Measurements from ENCODE around the gene ANKRD44.

Gene ANKRD44

DNA sequence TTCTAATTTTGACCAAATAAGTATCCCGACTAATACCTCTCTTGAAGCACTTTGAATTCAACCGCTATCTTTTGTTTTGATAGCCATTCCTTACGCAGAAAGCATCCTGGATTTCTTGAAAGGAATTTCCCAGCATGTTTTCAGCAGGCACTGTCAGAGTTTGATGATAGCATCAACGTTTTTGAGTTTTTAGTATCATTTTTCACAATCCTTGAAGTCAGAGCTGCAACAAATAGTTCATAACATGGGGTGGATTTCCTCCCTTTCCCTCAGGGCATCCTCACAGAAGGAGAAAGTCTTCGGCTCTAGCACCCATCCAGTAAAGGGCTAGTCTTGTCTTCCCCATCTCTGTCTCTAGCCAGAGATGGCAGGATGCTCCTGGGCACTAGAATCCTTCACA, 46.2 kb downstream of the ANKRD44 start:
- no peak for DNase-seq (ENCODE audit: low read depth in 1 of 2, low spot score in 1 of 2)

DNA sequence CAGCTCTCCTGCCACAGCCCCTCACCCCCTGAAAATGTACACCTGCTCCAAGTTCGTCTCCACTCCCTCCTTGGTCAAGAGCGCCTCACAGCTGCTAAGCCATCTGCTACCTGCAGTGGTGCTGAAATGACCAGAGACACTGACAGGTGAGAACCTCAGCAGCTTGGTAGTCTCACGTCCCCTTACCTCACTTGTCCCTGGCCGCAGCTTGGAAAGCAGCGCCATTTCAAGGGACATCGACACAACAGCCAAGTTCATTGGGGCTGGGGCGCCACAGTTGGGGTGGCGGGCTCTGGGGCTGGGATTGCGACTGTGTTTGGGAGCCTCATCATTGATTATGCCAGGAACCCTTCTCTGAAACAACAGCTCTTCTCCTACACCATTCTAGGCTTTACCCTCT, 47.5 kb downstream of the ANKRD44 start:
- no peak for DNase-seq (ENCODE audit: low read depth in 1 of 2, low spot score in 1 of 2)

DNA sequence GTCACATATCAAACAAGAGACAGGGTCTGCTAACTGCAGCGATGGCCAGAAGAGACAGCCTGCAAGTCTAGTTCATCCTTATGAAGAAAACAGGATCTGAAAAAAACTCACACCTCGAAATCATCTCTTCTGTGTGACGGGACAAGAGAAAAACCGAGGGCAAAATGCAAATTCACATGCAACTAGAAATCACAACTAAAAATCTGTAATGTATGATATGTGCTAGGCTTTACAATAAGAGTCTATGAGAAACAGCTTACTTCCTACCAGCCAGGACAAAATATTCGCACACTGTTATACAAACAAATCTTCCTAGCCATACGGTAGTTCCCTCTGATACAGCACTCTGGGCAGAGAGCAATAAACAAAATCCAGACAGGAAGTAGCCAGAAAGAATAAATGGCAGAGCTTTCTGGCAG, 48.8 kb downstream of the ANKRD44 start:
- no peak for DNase-seq (ENCODE audit: low read depth in 1 of 2, low spot score in 1 of 2)

DNA sequence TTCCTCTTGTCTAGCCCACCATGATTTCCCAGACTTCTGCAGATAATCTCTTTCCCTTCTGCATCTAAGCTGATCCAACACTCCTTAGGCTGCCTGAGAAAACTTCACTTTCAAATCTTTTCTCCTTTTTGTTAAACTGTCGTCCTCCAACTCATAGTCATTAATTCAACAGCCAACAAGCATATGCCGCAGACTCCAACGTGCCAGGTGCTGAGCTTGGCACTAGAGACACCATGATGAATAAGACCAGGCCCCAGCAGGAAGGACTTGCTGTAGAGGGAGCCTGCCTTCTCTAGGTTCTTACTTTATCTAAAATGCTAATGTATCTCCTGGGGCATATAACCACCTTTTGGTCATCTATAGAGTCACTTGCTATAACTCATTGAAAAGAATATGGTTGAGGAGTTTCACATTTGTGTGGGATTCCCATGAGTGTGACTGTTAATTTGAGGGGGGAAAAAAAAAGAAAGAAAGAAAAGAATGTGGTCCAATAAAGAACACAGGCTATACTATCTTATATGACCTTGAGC, 51.0 kb downstream of the ANKRD44 start:
- no peak for DNase-seq (ENCODE audit: low read depth in 1 of 2, low spot score in 1 of 2)

DNA sequence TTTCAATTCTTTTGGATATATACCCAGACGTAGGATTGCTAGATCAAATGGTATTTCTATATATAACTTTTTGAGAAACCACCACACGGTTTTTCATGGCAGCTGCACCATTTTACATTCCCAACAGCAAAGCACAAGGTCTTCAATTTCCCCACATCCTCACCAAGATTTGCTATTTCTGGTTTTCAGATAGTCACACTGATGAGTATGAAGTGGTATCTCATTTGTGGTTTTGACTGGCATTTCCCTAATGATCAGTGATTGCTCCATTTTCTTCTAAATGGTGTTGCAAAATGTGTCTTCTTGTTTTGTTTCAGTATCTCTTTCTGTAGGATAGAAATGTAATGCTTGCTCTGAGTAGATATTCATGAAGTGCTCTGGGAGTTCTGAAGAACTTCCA, 52.0 kb downstream of the ANKRD44 start:
- DNase-seq (ENCODE audit: low read depth in 1 of 2, low spot score in 1 of 2): no peak

DNA sequence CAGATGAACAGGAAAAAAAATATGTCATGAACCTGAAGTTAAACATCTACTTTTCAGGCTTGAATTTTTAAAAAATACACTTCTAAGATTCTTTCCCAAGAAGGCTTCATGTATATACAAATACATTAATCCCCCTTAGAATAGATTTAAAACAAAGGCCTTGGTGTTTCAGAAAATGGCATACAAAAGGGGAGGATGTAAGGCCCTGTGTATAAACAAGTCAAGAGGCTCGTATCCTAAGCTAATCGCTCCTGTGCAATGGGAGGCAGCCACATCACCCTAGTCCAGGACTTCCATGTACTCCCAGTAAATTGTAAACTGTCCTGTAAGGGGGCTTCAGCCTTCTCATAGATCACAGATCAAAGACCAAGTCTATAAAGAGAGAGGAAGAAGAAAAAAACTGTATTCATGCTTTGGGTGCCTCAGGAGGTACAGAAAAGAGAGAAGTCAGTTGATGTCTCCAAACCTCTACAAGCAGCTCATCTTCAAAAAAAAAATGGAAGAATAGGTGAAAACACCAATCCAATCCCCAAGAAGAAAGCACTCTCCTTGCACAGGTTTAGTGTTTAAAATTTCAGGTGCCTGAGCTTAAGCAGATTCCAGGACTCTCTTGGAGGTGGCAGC, 53.9 kb downstream of the ANKRD44 start:
- no peak for DNase-seq (ENCODE audit: low read depth in 1 of 2, low spot score in 1 of 2)

DNA sequence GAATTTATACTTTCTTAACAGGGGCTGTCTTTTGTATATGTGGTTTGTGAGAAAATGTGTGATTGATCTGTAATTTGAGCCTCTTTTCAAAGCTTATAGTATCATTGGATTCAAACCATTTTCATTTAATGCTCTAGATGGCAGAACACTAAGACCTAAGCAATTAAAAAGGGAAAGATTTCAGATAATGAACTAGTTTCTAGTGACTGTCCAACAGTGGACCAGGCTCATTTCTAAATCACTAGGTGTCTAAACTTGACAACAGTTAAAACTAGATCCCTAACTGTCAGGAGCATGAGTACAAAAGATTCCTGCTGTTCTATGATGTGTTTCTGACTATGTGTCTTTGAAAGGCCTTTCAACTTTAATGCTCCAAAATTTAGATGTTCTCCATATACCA, 54.6 kb downstream of the ANKRD44 start:
- no peak for DNase-seq (ENCODE audit: low read depth in 1 of 2, low spot score in 1 of 2)

DNA sequence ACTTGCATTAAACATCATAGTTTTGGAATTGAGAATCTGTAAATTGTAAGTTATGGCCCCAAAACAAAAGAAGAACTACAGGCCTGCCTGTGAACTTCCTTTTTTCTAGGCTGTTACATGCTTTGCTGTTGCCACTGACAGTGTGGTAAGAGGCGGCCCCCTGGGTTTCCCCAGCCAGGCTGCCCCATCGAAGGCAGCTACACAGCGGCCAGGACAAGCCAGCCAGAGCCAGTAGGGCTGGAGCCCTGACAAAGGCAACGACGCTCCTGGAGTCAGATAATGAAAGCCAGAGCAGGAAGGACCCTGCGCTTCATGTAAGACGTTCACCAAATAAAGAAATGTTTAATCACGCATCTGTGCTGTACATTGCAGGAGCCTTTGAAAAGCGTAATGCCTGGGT, 55.0 kb downstream of the ANKRD44 start:
- peak; percentile 20 to 47 for DNase-seq (ENCODE audit: low read depth in 1 of 2, low spot score in 1 of 2)

DNA sequence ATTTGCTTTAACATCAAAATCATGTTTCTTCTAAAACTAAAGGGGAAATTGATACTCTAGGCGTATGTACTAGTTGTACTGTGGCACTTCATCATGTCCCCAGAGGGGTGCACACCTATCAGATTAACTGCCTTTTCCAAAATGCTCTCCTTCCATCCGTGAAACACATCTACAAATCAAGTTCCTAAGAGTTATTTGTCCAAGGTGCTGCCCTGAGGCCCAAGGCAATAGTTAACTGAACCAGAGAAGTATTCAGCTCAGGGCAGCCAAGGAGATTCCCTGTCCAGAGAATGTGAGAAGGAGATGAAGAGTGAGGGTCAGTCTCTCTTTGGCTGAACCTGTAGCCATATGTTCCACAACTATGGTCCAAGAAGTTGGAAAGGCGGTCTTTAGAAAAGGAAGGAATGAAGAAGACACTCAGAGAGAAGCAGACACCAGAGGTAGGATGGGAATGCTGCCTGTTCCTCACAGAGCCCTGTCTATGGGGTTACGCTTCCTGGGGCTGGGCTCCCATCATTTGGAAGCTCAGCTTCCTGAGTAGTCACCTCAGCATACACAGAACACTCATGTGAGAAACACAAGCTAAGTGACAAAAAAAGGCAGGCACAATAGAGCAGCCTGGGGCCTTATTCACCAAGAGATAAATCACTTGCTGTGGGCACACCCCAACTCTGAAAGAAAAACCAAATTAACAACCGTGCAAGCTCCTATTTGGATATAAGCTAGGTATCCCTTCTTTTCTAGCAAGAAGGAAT, 55.6 kb downstream of the ANKRD44 start:
- no peak for DNase-seq (ENCODE audit: low read depth in 1 of 2, low spot score in 1 of 2)

DNA sequence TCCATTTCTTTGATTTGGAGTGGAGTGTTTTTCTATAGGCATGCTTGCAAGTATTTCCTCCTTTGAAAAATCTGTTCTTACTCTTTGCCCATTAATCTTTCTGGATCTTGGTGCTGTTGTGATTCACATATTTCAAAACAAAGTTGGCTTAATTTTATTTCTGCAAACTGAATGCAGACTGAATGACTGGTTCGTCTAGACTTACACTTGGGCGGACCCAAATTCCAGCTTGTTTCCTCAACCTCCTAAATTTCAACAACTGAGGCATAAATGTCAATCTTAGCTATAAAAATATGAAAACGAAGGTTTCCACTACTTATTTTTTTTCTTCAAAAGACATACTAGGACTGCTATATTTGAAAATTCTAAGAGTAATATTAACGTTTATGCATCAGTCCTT, 59.0 kb downstream of the ANKRD44 start:
- DNase-seq (ENCODE audit: low read depth in 1 of 2, low spot score in 1 of 2): no peak

DNA sequence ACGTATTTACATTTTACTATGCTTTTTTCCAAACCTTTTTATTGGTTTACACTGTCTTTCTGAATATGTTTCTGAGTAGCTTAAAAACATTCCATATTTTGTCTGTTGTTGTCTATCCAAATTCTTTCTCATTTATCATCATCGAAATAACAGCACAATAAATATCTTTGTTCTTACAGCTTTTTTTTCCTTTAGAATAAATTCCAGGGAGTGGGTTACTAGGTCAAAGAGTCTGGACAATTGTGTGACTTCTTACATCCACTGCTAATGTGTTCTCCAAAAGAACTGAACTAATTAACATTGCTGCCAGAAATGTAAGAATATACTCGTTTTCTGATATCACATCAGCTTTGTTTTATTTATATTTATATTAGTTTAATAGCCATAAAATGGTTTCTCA, 59.4 kb downstream of the ANKRD44 start:
- DNase-seq (ENCODE audit: low read depth in 1 of 2, low spot score in 1 of 2): no peak

DNA sequence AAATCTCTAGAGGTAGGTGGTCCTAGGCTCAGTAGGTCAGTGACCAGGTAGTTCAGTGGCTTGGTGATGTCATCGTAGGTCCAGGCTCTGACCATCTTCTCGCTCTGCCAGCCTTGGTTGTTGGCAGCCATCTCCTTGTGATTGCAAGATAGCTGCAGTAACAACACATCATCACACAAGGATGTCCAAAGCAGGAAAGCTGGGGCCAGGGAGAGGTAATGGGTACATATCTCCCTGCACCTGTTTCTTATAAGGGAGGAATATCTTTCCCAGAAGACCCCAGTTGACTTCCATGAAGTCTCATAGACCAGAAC, 60.5 kb downstream of the ANKRD44 start:
- no peak for DNase-seq (ENCODE audit: low read depth in 1 of 2, low spot score in 1 of 2)

DNA sequence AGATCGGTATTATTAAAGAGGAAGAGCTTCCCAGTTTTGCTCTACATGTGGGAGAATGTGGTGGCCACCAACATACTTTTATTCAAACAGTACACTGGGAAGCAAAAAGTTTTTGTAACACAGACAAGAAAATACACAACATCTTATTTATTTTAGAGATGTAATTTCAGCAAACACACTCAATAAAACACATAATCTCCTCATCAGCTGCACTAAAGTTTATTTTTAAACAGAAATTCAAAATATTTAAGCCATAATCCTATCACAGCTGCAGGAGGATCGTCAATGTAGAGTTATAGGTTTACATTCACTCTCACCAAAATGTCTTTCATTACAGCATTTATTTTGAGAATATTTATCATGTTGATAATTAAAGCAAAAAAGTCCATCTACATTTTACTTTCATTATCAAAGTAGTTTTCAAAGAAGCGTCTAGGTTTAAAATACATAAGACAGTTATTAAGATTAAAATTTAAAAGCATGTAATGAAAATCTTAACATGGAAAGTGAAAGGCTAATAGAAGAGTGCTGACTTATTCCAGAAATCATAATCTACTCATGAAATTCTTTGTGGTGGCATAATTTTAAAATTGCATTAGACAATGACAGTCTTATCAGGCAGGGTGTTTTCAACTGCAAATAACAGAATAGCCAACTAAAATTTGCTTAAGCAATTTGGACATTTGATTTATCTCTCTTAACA, 61.0 kb downstream of the ANKRD44 start:
- no peak for DNase-seq (ENCODE audit: low read depth in 1 of 2, low spot score in 1 of 2)

DNA sequence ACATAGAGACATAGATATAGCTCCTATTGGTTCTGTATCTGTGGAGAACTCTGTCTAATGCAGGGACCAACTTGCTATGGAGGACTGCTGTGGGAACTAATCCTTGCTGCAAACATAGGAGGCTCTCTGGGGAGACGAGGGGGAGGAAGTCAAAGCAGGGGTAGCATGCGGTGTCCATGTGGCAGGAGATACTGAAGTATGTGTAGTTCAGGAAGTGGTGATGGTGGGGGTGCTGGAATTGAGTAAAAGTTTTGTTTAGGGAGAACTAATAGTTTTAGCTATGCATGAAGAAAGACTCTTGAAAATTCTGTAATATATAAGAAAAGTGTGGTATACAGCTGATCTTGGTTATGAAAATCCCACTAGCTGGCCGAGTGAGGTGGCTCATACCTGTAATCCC, 62.0 kb downstream of the ANKRD44 start:
- no peak for DNase-seq (ENCODE audit: low read depth in 1 of 2, low spot score in 1 of 2)

DNA sequence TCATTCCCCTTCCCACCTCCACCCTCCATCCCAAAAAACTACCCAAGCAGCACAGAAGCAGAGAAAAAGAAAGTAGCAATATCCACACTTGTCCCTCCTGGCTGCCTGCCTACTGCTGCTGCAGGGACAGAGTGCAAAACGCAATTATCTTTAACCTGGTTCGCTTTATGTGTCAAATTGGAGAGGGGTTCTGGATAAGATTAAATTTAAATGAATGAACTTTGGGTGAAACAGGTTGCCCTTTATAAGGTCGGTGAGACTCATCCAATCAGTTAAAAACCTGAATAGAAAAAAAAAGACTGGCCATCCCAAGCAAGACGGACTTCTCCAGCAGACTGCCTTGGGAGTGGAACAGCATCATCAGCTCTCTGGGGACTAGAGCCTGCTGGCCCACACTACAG, 62.6 kb downstream of the ANKRD44 start:
- no peak for DNase-seq (ENCODE audit: low read depth in 1 of 2, low spot score in 1 of 2)

DNA sequence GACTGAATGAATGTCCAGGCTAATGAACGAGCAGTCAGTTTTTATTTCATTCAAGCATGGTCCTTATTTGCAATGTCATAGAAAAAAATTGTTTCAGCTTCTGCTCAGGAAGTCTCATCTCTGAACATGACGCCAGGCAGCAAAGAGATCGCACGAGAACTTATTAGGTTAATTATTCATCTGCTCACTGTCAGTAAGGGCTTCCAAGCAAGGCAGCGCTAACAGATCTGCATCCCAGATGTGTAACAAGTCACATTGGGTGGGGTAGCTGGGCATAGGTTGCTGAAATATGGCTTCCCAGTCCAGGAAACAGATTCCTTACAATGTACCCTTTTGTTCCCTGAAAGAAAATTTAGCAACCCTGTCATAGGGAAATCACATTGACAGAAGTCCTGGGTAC, 63.5 kb downstream of the ANKRD44 start:
- DNase-seq (ENCODE audit: low read depth in 1 of 2, low spot score in 1 of 2): no peak

DNA sequence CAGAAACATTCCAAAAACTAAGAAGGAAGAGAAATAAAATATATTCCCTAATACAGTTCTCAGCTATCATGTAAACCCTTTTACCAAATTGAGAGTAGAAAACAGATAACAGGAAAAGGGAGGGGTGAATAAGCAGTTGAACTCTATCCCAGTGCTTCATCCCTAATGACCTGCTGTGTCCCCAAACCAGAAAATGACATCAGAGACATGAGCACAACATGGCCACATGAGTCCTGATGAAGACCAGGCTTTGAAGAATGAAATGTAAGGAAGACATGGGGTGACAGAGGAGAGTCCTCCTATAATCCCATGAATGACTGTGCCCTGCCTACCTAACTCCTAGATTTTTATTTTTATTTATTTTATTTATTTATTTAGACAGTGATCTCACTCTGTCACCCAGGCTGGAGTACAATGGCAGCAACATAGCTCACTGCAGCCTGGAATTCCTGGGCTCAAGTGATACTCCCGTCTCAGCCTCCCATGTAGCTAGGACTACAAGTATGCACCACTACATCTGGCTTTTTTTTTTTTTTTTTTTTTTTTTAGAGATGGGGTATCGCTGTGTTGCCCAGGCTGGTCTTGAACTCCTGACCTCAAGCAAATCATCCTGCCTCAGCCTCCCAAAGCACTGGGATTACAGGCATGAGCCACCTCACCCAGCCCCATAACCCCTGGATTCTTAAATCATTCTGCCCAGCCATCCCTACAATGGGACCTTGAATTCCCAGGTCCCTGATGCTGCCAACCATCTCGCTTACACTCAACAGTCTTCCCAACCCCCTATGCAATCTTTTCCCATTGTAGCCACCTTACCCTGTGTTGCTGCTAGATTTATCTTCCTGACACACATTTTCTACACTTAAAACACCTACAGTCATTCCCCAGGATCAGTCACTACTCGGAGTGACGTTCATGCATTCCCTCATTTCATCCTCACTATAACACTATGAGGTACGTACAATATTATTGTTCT, 64.5 kb downstream of the ANKRD44 start:
- no peak for DNase-seq (ENCODE audit: low read depth in 1 of 2, low spot score in 1 of 2)

DNA sequence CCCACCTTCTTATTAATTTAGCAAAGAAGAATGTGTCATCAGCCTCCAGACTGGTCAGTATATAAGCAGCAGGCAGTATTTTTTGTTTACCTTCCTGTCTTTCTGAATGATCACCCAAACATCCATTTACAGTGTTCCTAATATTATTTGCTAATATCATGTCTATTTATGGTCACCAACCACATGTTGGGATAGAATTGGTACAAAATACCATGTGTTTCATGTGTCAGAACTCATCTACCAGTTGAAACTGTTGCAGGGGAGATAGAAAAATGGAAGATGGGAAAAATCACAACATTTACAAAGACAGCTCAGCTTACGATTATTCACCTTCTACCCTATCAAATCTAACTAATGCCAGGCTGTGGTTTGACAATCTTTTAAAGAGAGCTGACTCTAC, 66.2 kb downstream of the ANKRD44 start:
- no peak for DNase-seq (ENCODE audit: low read depth in 1 of 2, low spot score in 1 of 2)

DNA sequence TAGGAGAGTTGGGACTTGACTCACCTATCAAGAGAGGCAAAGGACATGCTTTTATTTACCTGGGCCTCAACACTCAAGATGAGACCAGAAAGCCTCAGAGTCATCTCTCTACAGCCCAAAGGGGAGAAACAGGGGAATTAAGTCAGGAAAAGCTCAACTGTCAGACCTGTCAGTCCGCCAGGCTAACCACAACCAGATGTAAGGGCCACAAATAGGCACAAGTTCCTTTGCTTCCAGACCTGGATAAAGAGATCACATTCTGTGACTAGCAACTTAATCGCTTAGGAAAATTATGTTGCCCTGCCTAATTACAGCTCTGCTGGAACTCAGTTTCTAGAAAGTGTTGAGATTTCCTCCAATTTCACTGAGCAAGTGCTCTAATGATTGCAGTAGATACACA, 67.9 kb downstream of the ANKRD44 start:
- DNase-seq (ENCODE audit: low read depth in 1 of 2, low spot score in 1 of 2): no peak

DNA sequence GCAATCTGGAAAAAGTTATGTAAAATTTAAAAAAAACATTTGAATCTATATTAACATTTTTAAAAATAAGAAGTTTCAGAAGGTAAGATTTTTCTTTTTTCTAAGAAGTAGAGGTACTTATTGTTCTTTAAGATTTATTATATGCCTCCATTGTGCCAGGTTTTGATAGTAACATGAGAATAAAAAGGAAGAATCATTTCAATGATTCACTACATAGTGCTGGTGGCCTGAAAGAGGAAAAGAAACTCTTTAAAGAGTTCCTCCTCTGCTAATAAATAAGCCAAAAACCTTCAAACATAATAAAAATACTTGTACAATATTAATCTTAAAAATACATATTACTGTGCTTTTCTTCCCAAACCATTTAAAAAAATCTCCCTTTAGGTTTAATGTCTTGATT, 69.0 kb downstream of the ANKRD44 start:
- DNase-seq (ENCODE audit: low read depth in 1 of 2, low spot score in 1 of 2): no peak

DNA sequence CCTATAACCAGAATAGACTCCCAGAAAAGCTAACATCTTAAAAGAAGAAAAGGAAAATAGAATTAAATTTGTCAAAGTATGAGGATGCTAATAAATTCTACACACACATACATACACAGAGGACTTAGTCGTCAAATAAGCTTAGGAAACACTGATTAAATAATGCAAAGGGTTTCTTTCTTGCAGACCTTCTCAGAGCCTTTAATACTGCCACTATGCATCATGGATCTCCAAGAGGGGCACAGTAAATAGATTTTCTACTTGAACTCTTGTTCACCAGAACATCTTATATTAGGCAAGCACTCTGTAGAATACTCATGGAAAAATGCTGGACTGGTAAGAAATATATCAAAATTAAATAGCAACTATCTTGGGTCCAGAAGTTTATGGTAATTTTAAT, 69.4 kb downstream of the ANKRD44 start:
- DNase-seq (ENCODE audit: low read depth in 1 of 2, low spot score in 1 of 2): no peak
